ENCODE results near the gene LRRN2. TPM values are rescaled to one million over a fixed set of nuclear protein-coding genes. Genes with fewer than 3 reads are reported as not detected.

Gene LRRN2
- total and polyA plus RNA-seq, 4 donors, result 1.3 to 6.8 TPM; not detected in 2

DNA sequence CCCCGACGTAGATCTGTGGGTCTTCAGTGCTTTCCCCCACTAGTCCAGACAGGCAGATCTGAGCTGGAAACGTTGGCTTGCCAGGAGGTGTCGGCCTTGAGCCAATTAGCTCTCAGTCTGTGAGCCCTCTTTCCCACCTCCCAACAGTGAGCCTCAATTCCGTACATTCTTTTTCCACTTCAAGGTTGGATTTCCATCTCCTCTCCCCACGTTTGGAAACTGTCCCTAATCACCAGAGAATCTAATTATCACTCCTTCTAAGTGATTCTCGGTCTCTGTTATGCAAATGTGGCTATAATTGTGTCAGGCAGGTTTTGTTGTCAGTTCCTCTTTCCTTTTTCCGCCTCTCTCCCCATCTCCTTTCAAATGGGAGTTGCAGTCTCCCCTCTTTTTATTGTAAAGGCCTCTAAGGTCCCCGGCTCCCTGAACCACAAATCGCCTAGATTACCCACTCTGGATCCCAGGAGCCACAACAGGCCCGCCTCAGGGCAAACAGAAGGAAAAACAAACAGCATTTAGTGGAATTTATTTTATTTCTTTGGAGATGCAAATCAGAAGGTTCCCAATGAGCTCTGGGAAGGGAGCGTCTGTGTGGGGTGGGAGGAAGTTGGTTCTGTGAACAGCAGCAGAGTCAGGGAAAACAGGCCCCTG lies 29.4 kb upstream of the LRRN2 start:
- intact Hi-C loops (cut with DNase I), result no loop called here
- Histone ChIP-seq H3K9me3 (ENCODE audit: control insufficient read depth, low read length) (no peaks in the 10 kb centered on the region), H3K36me3 (ENCODE audit: control insufficient read depth in 1 of 2, insufficient read depth in 2 of 2, low read length in 1 of 2) (no peaks in the 10 kb centered on the region), H3K4me3 (ENCODE audit: low read length in 2 of 2) (no peak overlapping the region), H3K27ac (ENCODE audit: low read depth in 1 of 2, low read length in 2 of 2) (no peak overlapping the region), H3K27me3 (ENCODE audit: control insufficient read depth in 1 of 2, insufficient read depth in 2 of 2, low read length in 1 of 2) (no peaks in the 10 kb centered on the region), H3K4me1 (ENCODE audit: control insufficient read depth in 1 of 2, insufficient read depth in 2 of 2, low read length in 2 of 2) (no peaks in the 10 kb centered on the region)
- ATAC-seq (ENCODE audit: low FRiP score), result no peak
- DNase-seq, result no peak
- 66 to 71% methylated on average over 12 of the region's 12 CpGs for WGBS, 2 donors

DNA sequence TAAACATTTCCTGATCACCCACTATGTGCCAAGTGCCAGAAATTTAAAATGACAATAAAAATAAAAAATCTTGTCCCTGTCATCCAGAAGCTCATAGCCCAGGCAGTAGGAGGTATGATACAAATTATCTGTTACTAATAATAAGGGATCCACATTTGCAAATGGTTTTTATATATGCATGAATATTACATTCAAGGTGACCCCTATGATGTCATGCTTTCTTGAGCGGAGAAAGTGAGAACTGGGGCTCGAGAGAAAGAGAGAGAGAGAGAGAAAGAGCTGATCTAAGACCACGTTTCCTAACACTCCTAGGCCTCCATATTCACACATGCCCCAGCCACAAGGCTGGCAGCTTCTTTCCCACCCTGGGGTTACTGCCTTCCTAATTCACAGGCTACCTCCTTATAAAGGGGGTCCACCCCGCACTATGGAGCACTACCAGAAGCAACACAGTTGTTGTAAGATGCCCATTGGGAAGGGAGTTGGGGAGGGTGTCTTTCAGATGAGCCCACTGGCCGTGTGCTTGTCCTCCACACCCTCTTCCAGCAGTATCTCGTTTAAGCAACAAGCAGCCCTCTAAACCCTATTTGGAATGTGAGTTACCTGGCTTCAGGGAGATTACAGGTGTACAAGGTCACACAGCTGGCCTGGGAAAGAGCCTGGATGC lies 28.8 kb upstream of the LRRN2 start:
- WGBS, 2 donors, result 67 to 68% methylated on average over 6 of the region's 6 CpGs
- H3K36me3 ChIP-seq (ENCODE audit: control insufficient read depth in 1 of 2, insufficient read depth in 2 of 2, low read length in 1 of 2), result no peaks in the 10 kb centered on the region
- H3K27me3 ChIP-seq (ENCODE audit: control insufficient read depth in 1 of 2, insufficient read depth in 2 of 2, low read length in 1 of 2), result no peaks in the 10 kb centered on the region
- no peaks in the 10 kb centered on the region for H3K9me3 ChIP-seq (ENCODE audit: control insufficient read depth, low read length)
- DNase-seq (no peak), ATAC-seq (ENCODE audit: low FRiP score) (no peak)
- H3K4me1 ChIP-seq (ENCODE audit: control insufficient read depth in 1 of 2, insufficient read depth in 2 of 2, low read length in 2 of 2), result no peaks in the 10 kb centered on the region
- H3K4me3 ChIP-seq (ENCODE audit: low read length in 2 of 2), result no peak overlapping the region
- H3K27ac ChIP-seq (ENCODE audit: low read depth in 1 of 2, low read length in 2 of 2), result no peak overlapping the region
- intact Hi-C loops (cut with DNase I), result no loop called here

DNA sequence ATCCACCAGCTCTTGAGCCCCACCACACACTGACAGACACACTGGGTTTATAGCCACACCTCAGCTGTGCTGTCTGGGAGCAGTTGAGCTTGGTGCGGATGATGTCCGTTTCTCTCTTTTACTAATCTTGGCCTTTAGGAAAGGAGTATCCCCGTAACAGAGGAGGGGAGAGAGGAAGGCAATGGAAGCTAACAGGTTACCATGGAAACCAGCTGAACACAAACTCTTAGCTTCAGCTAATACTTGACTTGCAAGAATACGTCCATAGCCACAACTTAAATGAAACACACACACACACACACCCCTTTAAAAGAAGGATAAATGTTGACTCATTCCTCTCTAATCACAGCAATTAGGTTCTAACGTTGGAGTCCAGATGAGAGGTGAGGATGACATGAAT lies 28.0 kb upstream of the LRRN2 start:
- no peaks in the 10 kb centered on the region for H3K4me1 ChIP-seq (ENCODE audit: control insufficient read depth in 1 of 2, insufficient read depth in 2 of 2, low read length in 2 of 2)
- H3K36me3 ChIP-seq (ENCODE audit: control insufficient read depth in 1 of 2, insufficient read depth in 2 of 2, low read length in 1 of 2), result no peaks in the 10 kb centered on the region
- DNase-seq (no peak), ATAC-seq (ENCODE audit: low FRiP score) (no peak)
- H3K27ac ChIP-seq (ENCODE audit: low read depth in 1 of 2, low read length in 2 of 2), result no peak overlapping the region
- intact Hi-C loops (cut with DNase I), result no loop called here
- no peaks in the 10 kb centered on the region for H3K9me3 ChIP-seq (ENCODE audit: control insufficient read depth, low read length)
- WGBS, 2 donors, result 50 to 57% methylated on average over 5 of the region's 5 CpGs
- no peaks in the 10 kb centered on the region for H3K27me3 ChIP-seq (ENCODE audit: control insufficient read depth in 1 of 2, insufficient read depth in 2 of 2, low read length in 1 of 2)
- no peak overlapping the region for H3K4me3 ChIP-seq (ENCODE audit: low read length in 2 of 2)

DNA sequence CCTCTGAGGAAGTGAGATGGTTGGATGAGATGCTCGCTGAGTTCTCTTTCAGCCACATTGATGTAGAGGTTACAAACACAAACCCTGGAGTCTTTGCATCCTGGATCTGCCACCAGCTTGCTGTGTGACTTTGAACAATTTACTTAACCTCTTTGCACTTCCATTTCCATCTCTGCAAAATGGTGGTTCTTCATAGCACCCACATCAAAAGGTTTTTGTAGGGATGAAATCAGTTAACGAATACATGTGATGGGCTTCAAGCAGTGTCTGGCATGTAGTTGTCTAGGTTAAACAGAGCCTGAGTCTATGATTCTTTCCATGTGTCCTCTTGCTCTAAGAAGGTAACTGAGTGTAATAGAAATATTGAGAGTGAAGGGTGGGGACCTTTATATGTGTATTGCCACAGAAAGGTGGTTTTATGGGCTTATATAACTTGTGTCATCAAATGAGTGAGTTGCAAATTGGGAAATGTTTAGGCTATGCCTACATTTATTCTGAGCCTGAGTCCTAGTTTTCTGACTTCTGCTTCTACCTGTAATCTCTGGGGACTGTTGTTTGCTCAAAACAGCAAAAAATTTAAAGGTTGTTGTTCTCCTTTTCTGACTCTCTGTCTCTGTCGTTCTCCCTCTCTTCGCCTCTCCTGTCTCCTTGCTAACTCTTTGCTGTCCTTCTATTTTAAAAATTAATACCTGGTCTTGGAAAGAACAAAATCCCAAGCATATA lies 27.3 kb upstream of the LRRN2 start:
- Histone ChIP-seq H3K4me1 (ENCODE audit: control insufficient read depth in 1 of 2, insufficient read depth in 2 of 2, low read length in 2 of 2) (no peaks in the 10 kb centered on the region), H3K4me3 (ENCODE audit: low read length in 2 of 2) (no peak overlapping the region), H3K9me3 (ENCODE audit: control insufficient read depth, low read length) (no peaks in the 10 kb centered on the region), H3K27me3 (ENCODE audit: control insufficient read depth in 1 of 2, insufficient read depth in 2 of 2, low read length in 1 of 2) (no peaks in the 10 kb centered on the region), H3K36me3 (ENCODE audit: control insufficient read depth in 1 of 2, insufficient read depth in 2 of 2, low read length in 1 of 2) (no peaks in the 10 kb centered on the region), H3K27ac (ENCODE audit: low read depth in 1 of 2, low read length in 2 of 2) (no peak overlapping the region)
- ATAC-seq (ENCODE audit: low FRiP score) (no peak), DNase-seq (no peak)
- intact Hi-C loops (cut with DNase I), result no loop called here
- 74 to 75% methylated on average over 4 of the region's 4 CpGs for WGBS, 2 donors

DNA sequence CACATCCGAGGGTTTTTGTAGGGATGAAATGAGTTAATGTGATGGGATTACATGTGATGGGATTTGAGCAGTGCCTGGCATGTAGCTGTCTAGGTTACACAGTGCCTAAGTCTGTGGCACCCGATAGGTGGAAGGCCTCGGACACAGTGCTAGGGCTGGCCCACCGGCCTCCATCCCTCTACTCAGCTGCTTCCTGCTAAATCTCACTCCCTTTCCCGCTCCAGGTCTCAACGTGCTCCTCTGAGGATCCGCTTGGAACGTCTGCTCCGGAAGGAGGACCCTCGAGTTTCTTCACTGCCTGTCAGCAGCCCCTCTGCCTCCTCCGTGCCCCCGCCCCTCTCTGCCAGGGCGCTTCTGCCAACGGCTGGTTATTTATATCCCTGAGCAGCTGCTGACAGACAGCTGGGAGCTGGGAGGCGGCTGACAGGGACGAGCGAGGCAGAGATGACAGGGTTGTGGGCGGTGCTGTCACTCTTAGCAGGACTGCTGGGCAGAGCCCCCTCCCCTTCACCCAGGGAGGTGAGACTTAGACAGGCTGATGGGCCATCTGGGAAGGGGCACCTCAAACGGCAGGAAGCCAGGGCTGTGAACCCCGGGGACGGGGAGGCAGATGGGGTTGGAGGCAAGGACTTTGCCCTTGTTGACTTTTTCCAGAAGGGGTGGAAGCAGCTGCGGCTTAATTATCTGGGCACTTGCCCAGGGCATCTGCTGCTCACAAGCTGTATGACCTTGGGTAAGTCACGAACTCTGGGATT lies 26.6 kb upstream of the LRRN2 start:
- Histone ChIP-seq H3K4me3 (ENCODE audit: low read length in 2 of 2) (no peak overlapping the region), H3K27ac (ENCODE audit: low read depth in 1 of 2, low read length in 2 of 2) (no peak overlapping the region), H3K36me3 (ENCODE audit: control insufficient read depth in 1 of 2, insufficient read depth in 2 of 2, low read length in 1 of 2) (no peaks in the 10 kb centered on the region), H3K4me1 (ENCODE audit: control insufficient read depth in 1 of 2, insufficient read depth in 2 of 2, low read length in 2 of 2) (no peaks in the 10 kb centered on the region), H3K9me3 (ENCODE audit: control insufficient read depth, low read length) (no peaks in the 10 kb centered on the region), H3K27me3 (ENCODE audit: control insufficient read depth in 1 of 2, insufficient read depth in 2 of 2, low read length in 1 of 2) (no peaks in the 10 kb centered on the region)
- DNase-seq (no peak), ATAC-seq (ENCODE audit: low FRiP score) (no peak)
- WGBS, 2 donors, result 12 to 16% methylated on average over 23 of the region's 23 CpGs
- intact Hi-C loops (cut with DNase I), result no loop called here

DNA sequence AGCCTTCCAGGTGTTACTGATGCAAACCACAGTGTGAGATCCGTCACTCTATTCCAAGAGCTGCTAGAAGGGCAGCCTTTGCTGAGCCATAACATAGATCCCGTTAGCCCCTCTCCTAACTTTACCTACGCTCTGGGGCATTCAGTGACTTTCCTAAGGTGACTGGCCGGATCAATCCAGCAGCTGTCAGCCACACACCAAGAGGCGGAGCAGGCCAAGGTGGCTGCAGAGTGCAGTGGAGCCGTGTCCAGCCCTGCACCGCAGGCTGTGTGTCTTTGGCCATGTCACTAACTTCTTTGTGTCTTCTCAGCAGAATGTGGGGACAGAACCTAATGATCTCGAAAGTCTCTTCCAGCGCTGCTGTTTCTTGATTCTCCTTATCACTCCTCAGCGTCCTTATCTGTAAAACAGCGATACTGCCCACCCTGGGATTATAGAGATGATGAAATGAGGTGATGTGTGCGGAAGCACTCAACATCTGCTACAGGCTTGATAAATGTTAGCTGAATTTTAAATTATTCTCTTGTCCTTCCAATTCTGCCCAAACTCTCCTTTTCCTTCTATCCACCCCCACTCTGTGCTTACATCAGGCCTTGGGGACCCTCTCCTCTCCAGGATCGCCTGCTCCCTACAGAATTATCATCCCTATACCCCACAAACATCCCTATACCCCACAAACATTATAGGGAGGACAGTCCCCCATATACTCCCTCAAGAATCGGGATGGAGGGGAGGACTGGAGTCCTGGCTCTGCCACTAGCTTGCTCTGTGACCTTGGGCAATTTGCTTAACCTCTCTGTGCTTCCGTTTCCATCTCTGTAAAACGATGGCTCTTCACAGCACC lies 25.8 kb upstream of the LRRN2 start:
- no peak overlapping the region for H3K4me3 ChIP-seq (ENCODE audit: low read length in 2 of 2)
- no peaks in the 10 kb centered on the region for H3K9me3 ChIP-seq (ENCODE audit: control insufficient read depth, low read length)
- no peaks in the 10 kb centered on the region for H3K4me1 ChIP-seq (ENCODE audit: control insufficient read depth in 1 of 2, insufficient read depth in 2 of 2, low read length in 2 of 2)
- intact Hi-C loops (cut with DNase I), result no loop called here
- ATAC-seq (ENCODE audit: low FRiP score) (no peak), DNase-seq (no peak)
- H3K36me3 ChIP-seq (ENCODE audit: control insufficient read depth in 1 of 2, insufficient read depth in 2 of 2, low read length in 1 of 2), result no peaks in the 10 kb centered on the region
- H3K27ac ChIP-seq (ENCODE audit: low read depth in 1 of 2, low read length in 2 of 2), result no peak overlapping the region
- WGBS, 2 donors, result 39 to 42% methylated on average over 16 of the region's 16 CpGs
- H3K27me3 ChIP-seq (ENCODE audit: control insufficient read depth in 1 of 2, insufficient read depth in 2 of 2, low read length in 1 of 2), result no peaks in the 10 kb centered on the region

DNA sequence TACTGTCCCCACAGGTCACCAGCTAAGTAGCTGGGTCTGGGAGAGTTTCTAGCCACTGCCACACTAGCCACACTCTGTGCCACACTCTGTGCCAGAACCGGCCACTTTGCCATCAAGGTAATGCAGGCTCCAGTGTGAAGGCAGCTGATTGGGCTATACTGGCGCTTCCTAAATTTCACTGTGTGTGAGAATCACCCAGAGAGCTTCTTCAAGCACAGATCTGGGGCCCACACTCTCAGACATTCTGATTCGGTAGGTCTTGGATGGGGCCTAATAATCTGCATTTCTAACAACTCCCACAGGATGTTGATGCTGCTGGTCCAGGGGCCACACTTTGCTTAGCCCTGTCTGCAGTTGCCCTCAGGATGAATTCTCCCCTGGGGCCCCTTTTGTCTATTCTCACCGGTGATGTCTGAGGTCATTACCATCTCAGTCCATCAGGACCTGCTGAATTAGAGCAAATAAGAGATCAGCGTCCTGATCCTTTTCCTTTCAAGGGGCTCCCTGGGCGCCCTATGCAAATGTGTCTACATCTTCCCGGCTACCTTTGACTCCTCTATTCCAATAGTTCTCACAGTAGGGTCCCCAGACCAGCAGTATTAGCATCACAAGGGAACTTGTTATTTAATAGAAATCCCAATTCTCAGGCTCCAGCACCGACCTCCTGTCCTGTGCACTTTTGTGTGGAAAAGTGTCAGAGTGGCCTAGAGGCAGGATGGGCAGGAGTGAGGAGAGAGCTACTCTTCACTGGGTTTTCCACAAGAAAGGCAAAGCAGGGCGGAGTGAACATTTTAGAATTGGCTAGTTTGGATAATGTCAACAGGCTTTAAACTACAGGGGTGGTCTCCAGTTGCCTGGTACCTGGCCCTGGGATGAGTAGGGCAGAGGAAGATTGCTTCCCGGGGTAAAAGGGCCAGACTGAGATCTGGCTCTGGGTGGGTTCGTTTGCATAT lies 24.7 kb upstream of the LRRN2 start:
- no peak for DNase-seq
- no peaks in the 10 kb centered on the region for H3K4me1 ChIP-seq (ENCODE audit: control insufficient read depth in 1 of 2, insufficient read depth in 2 of 2, low read length in 2 of 2)
- H3K4me3 ChIP-seq (ENCODE audit: low read length in 2 of 2), result no peak overlapping the region
- H3K27me3 ChIP-seq (ENCODE audit: control insufficient read depth in 1 of 2, insufficient read depth in 2 of 2, low read length in 1 of 2), result no peaks in the 10 kb centered on the region
- H3K36me3 ChIP-seq (ENCODE audit: control insufficient read depth in 1 of 2, insufficient read depth in 2 of 2, low read length in 1 of 2), result no peaks in the 10 kb centered on the region
- intact Hi-C loops (cut with DNase I), result no loop called here
- WGBS, 2 donors, result 52 to 58% methylated on average over 11 of the region's 11 CpGs
- no peak for ATAC-seq (ENCODE audit: low FRiP score)
- no peaks in the 10 kb centered on the region for H3K9me3 ChIP-seq (ENCODE audit: control insufficient read depth, low read length)
- H3K27ac ChIP-seq (ENCODE audit: low read depth in 1 of 2, low read length in 2 of 2), result no peak overlapping the region

Measured in aorta (tissue), 5 donors.